HuH-7.5 (cell line): Measurements from ENCODE around the gene NCMAP.

ENCODE experiments used
- DNase-seq: peaks from one replicate; pipeline ENCODE4 v3.0.0; 2011; ENCODE audit warnings: low spot score

NCMAP gene

DNA sequence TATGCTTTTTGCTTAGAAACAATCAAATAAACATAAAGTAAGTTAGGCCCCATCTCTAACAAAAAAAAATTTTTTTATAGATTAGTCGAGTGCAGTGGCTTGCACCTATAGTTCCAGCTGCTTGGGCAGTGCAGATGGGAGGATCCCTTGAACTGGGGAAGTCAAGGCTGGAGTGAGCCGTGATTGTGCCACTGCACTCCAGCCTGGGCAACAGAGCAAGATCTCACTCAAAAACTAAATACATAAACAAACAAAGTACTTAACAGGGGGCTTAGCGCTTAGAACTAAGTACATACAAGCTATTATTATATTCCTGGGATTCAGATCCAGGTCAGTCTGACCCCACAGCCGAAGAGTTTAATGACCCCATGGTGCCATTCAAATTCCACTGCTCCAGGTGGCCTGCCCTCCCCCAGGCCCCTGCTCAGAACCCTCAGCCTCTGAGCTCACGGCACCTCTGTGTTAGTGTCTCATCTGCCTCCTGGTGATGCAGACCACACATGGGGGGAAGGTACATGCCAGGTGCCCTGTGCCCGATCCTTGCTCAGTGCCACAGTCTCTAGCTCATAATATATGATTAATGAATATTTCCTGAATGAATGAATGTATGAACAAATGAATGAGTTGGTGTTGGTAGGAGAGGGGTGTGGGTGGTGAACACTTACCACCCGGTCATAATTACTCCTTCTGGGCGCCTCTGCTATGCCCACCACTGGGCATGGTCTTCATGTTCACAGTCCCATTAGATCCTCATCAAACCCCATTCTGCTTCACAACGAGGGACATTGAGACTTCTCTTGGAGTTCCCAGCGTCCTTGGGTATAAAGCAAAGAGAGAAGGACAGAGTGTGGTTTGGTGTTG lies 14.6 kb downstream of the NCMAP start:
- no peak for DNase-seq

DNA sequence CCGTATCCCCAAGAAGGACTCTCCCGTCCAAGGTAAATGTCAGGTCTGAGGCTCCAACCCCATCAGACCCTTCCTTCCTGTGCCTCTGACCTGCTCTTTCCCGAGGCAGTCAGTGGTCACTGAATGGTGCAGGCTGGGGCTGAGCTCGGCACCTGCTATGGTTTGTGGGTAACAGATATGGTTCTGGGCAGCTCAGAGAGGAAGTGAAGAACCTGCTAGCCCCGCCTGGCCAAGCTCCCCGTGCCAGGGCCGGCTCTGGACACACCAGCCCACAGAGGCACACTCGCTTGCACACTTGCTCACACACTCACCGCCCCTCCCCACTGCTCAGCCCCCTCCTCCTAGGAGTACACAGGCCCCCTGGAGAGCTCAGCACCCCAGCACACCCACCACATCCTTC lies 16.4 kb downstream of the NCMAP start:
- no peak for DNase-seq

DNA sequence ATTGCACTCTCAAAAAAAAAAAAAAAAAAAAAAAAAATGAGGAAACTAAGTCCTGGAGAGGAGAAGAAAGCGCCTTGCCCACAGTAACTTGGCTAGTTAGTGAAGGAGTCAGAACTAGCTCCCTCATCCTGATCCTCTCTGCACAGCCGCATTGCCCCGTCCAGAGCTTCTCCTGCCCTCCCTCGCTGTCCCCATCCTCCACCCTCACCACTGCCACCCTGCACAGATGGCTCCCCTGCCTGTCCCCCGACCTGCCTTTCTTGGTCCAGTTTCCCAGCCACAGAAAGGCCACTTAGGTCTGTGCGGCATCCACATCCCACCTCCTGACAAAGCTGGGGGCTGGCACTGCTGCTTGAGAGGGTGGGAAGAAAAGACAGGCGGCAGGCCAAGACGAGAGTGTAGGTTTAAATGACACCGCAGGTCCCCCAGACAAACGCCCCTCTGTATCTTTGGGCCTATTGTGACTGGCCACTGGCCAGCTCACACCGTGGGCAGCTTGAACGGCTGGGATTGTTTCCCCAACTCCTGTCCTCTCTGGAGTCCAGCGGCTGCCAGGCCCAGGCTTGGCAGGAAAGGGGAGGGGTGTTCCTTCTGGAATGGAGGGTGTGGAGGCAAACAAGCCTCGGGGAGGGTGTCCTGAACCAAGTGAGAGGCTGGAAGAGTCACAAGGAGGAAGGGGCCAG lies 20.2 kb downstream of the NCMAP start:
- DNase-seq: no peak

DNA sequence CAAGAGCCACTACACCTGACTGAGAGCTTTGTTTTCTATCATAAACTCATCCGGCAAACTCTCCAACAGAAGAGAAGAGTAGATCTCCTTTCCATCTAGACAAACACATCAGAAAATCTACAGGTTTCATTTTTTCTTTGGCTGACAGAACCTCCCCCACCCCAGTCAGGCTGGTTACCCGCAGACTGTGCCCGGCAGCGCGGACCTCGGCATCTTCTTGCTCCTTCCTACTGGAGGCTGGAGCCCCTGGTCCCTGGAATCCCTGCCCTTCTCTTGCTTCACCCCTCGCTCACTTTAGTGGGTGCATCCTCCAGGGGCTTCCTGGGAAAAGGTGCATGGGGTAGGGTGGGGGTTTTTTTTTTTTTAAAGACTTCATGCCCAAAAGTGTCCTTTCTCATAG lies 23.0 kb downstream of the NCMAP start:
- DNase-seq: no peak

DNA sequence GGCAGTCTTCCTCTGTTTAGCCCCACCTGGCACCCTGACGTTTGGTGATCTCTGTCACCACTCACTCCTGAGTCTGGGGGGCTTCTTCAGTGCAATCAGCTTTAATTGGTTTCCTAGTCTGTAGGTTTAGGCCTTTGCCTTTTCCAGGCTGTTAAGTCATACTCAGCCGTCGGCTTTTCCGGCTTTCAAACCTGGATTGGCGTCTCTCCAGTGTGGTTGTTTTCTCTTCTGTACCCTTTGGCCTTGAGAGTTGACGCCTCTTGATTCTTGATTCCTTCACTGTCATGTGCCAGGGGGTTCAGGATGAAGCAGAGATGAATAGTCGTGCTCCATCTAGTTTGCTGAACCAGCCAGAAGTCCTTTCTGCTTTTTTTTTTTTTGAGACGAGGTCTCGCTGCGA lies 24.9 kb downstream of the NCMAP start:
- DNase-seq: no peak

DNA sequence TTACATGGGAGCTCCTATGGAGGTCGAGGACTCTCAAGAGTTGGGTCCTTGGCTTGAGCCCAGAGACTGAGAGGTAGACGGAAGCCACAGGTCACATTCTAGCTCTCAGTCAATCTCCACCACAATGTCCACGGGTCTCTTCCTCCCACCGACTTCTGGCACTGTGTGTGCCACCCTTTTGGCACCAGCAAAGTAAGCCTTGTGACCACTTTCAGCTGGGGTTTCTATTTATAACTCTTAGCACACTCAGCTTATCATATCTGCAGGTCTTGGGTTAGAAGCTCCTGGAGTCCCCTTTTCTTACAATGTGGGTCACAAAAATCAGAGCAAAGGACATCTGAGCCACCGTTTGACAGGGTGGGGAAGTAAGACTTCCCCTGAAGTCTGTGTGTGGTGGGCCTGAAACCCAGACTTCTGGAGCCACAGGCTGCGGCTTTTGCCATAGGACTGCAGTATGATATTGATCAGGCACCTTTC lies 28.3 kb downstream of the NCMAP start:
- no peak for DNase-seq

DNA sequence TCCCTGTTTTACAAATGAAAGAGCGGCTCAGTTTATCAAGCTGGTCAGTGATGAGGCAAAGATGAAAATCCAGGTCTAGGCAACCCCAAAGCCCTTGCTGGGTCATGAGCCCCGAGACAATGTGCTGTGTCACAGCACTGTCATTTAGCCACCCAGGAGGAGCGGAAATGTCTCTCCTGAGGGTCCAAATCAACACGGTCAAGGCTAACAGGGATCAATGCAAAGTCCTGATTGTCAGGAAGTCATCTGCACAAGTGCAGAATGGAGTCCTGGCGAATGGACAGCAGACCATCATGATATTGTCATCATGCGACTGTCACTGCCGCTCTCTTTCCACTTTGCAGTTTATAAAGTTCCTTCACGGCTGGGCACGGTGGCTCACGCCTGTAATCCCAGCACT lies 30.2 kb downstream of the NCMAP start:
- no peak for DNase-seq

DNA sequence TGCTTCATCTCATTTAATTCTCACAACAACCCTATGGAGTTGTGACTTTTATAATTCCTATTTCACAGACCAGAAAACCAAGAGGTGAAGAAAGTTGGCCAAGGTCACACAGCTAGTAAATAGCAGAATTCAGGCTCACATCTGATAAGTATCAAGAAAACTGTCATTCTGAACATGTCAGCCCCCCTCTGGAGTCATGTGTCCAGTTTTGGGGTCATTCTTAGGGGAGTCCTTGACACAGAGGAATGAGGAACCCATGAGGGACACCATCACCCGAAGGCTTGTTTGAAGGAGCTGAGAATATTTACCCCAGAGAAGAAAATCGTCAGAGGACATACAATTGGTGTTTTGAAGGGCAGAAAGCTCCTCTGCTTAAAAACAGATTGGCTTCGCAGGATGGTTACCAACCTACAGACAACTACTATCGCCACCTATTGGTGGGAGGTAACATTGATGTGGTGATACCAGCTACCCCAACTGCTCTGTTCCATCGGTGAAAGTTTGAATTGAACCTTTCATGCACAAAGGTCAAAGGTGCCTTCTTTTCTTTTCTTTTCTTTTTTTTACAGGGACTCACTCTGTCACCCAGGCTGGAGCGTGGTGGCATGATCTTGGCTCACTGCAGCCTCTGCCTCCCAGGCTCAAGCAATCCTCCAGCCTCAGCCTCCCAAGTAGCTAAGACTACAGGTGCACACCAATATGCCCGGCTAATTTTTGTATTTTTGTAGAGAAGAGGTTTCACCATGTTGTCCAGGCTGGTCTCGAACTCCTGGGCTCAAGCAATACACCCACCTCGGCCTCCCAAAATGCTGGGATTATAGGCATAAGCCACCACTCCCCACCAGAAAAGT lies 31.3 kb downstream of the NCMAP start:
- DNase-seq: peak; percentile 65

DNA sequence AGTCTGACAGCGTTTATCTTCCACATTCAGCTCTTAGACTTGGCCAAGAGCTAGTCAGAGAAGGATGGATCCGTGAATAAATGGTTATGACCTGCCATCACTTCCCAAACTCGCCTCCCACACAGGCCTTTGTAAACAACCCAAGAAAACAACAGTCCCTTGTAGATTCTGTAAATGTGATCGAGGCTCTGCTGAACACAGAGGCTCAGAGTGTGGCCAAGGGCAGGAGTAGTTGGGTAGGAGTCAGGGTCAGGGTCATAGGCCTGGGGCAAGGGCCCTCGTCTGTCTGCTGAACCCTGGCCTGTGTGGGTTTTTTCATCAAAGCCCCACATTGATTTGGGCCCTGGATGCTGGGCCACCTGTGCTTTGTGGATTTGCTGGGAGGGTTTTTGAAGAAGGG lies 32.7 kb downstream of the NCMAP start:
- DNase-seq: no peak

DNA sequence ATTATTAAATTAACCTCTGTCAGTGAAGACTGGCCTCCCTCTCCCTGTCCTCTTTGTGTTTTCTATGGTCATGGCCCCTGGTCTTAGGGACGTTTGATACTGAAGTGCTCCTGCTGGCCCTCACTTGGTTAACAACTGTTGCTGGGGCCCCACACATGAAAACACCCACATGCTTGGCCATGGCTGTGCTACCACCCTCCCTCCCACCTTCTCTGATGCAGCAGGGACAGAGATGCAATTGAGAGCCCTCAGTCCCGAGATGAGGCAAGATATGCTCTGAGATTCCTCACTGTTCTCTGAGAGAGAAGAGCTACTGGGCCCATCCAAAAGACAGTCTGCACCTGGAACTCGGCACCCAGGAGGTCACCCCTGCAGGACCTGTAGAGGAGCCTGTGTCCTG lies 33.3 kb downstream of the NCMAP start:
- DNase-seq: no peak

DNA sequence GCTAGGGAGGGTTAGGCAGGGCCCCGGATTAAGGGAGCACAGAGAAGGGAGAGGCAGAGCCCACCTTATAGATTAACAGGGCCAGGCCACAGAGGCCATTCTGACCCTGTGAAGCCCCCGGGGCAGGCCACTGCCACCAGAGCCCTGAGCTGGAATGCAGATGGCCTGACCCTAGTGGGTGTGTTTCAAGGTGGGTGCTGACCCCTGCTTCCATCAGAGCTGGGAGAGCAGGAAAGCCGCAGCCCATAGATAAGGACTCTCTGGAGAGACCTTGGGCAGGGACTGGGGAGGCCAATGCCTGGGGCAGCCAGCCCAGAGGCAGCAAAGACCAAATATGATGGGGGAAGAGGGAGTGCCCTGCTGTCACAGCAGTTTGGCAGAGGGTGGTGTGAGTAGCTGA lies 35.9 kb downstream of the NCMAP start:
- DNase-seq: no peak

DNA sequence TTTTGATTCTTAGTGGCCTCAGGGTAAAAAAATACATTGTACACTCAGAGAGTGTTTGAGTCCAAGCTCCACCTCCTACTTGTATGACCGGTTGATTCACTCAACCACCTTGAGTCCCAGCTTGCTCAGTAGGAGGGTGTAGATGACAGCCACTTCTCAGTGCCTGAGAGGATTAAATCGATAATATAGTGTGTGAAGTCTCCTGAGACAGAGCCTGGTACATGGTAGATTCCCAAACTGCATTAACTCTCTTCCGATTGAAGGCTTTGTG lies 38.4 kb downstream of the NCMAP start:
- DNase-seq: no peak

DNA sequence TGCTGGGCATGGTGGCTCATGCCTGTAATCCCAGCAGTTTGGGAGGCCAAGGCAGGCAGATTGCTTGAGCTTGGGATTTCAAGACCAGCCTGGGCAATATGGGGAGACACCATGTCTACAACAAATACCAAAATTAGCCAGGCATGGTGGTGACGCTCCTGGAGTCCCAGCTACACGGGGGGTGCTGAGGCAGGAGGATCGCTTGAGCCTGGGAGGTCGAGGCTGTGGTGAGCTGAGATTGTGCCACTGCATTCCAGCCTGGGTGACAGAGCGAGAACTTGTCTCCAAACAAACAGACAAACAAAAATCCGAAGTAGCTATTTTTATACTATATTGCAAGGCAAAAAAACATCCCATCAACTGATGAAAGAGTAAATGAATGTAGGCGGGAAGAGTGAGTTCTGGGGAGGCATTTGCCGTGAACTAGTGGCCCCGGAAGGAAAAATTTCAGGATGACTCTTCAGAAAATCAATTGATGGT lies 40.6 kb downstream of the NCMAP start:
- DNase-seq: no peak

DNA sequence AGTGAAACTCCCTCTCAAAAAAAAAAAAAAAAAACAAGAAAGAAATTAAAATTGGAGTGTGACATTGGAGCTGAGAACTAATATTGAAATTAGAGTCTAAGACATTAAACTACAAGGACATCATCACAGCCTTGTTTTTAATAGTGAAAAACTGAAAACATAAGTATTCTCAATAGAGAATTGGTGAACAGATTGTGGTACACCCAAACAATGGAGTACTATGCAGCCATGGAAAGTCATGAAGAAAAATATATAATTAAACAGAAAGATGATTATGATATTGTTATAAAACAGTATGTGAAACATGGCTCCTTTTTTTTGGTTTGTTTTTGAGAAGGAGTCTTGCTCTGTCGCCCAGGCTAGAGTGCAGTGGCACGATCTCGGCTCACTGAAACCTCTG lies 43.4 kb downstream of the NCMAP start:
- DNase-seq: no peak

DNA sequence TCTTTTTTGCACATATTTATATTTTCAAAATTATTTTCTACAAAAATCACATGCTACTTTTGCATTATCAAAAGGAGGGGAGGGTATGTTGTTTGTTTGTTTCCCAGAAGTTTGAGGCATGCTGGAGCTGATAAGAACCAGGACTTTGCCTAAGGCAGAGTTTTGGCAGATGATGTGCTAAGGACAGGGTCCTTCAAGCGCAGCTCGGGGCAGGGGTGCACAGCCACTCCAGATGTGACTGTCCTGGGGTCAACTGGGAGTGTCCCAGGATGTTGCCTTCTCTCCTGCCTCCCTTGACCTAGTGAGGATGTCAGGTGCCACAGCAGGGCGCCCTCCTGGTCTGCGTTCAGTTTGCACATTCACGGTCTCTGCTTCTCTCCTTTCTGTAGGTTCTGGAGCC lies 44.7 kb downstream of the NCMAP start:
- no peak for DNase-seq

DNA sequence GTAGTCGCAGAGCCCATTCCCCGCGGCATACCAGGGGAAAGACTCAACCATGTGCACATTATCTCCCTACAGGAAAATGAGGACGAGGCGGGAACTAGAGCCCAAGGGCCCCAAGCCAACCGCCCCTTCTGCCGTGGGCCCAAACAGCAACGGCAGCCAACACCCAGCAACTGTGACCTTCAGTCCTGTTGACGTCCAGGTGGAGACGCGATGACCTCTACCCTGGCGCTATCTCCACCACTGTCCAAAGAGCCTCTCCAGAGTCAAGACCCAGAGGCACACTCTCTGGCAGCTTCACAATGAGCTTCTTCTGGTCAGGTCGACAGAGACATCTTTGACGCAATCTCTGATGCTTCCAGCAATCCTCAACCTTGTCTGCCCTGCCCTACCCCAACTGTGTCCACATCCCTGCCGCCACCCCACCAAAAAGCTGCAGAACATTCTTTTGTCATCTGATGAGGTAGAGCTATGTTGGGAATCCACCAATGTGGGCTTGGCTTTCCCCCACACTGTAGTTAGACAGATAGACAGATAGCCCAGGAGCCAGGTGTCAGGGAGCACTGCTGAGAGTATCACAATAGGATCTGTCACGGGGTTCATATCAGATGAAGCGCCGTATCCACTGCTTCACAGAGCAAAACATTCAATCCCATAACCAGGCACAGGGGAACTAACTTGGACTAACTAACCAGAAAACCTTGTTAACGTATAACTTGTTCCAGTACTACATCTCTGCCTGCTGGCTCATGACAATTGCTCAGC lies 49.8 kb downstream of the NCMAP start:
- DNase-seq: no peak

DNA sequence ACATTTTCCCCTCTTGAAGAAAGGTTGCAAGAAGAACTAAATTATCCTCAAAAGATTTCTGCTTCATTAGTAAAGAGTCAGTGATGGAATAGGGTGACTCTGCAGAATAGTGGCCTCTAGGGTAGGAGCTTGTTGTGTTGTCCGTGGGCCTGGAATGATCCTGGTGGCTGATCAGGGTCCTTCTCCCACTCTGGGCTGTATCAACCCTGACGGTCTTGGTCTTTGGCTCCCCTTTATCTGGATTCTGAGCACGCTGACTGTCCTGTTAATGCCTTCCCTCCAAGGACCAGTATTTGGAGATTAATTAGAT lies 50.4 kb downstream of the NCMAP start:
- no peak for DNase-seq

DNA sequence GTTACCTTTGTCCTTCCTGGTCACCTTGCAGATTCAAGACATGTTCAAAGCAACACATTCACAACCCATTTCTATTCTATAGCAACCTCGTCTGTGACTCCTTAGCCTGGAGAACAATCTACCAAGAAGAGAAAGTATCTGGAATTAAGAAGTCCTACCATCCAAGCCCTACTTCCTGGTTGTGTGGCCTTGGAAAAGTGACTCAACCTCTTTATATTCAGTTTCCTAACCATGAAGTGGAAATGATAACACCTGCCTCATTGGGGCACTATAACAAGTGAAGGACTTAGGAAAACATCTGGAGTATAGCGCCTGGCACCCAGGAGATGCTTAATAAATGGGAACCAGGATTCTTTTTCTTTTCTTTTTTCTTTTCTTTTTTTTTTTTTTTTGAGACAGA lies 50.7 kb downstream of the NCMAP start:
- no peak for DNase-seq

DNA sequence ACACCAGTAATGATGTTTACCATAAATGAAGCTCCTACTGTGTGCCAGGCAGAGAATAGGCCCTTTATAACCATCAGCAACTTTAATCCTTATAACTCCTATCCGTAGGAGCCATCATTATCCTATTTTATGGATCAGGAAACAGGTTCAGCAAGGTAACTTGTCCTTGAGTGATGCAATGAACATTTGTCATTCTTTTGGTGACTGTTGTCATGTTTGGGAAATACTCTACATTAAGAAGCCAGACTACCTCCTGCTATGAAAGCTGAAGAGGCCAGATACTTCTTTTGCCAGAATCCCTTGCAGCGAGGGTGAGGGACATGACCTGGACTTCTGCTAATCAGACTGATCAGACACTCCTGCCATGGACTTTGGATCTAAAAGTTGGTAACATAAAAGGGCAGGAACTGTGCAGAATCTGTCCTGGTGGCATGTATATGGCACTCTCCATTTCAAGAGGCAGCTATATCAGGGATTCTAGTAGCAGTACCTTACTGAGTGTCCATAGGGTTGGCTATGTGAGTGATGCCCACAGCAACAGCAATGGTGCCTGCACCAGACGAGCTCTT lies 54.1 kb downstream of the NCMAP start:
- no peak for DNase-seq

DNA sequence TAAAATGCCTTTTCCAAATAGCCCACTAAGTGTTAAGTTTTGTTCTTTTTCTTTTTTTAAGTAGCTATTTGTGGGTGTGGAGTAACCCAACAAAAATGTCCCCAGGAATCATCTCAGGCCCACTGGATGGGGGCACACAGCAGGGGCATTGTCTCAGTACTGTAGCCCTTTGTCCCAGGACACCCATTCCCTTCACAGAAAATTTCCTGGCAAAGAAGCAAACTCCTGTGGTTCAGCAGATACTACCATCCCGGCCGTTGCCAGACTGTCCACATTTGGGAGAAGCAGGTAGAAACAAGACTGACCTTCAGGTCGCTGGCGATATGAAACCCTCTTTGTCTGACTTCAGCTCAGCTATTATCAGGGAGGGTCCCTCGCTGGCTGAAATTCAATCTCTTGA lies 63.5 kb downstream of the NCMAP start:
- no peak for DNase-seq

DNA sequence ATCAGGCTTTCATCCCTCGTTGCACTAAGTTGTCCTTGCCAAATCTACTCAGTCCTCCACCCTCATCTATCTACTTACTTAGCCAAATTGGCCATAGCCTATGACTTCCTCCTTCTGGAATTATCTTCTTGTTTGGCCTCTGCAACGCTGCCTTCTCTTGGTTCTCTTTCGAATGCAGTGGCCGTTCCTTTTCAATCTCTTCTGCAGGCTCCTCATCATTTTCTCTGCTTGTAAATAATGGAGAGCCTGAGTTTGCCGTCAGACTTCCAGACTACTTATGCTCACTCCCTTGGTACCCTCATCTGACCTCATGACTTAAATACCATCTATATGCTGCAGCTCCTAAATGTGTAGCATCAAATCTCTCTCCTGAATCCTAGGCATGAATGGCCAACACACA lies 64.8 kb downstream of the NCMAP start:
- DNase-seq: no peak

DNA sequence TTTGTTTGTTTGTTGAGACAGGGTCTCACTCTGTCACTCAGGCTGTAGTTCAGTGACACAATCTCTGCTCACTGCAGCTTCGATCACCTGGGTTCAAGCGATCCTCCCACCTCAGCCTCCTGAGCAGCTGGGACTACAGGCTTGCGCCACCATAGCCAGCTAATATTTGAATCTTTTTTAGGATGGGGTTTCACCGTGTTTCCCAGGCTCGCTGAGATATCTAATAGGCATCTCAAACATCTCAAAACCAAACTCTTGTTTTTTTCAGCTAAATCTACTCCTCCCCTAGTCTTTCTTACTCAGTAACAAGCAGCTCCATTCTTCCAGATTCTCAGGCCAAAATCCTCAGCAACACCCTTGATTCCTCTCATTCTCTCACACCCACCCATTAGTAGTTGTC lies 65.2 kb downstream of the NCMAP start:
- DNase-seq: no peak
